ENCODE results near the gene RUSC1.
"Not testable (repeated sequence)": the region's sequence is repeated elsewhere in the genome, so short reads cannot be mapped to it uniquely, and the experiment has no call there.

The RUSC1 gene

GRCh38 chr1:155326631-155327037 is 5.9 kb downstream of the RUSC1 start:
- peak overlapping the region; percentile 8 for H3K4me3 Mint-ChIP-seq
- DNase-seq: no peak
- H3K4me1 Mint-ChIP-seq: peaks cover 32% of the 10 kb centered on the region
- TF ChIP-seq CTCF (IDR thresholded peaks at IDR 0.05): no peak
- no peaks in the 10 kb centered on the region for H3K9me3 Mint-ChIP-seq
- peaks cover 29% of the 10 kb centered on the region for H3K36me3 Mint-ChIP-seq (ENCODE audit: low read depth)
- H3K27me3 Mint-ChIP-seq (ENCODE audit: low read depth, poor library complexity): peaks cover 6% of the 10 kb centered on the region
- no peak overlapping the region for H3K27ac Mint-ChIP-seq

GRCh38 chr1:155327981-155328380 is 7.3 kb downstream of the RUSC1 start:
- peaks cover 29% of the 10 kb centered on the region for H3K36me3 Mint-ChIP-seq (ENCODE audit: low read depth)
- no peak for DNase-seq
- no peak for TF ChIP-seq CTCF (IDR thresholded peaks at IDR 0.05)
- peak overlapping the region; percentile 13 for H3K4me3 Mint-ChIP-seq
- peaks cover 3% of the 10 kb centered on the region for H3K27me3 Mint-ChIP-seq (ENCODE audit: low read depth, poor library complexity)
- peaks cover 22% of the 10 kb centered on the region for H3K4me1 Mint-ChIP-seq
- H3K27ac Mint-ChIP-seq: peak overlapping the region; percentile 48
- H3K9me3 Mint-ChIP-seq: no peaks in the 10 kb centered on the region

GRCh38 chr1:155328856-155329255 is 8.2 kb downstream of the RUSC1 start:
- peaks cover 27% of the 10 kb centered on the region for H3K4me1 Mint-ChIP-seq
- not testable (repeated sequence) for DNase-seq; H3K27ac Mint-ChIP-seq; H3K9me3 Mint-ChIP-seq; H3K27me3 Mint-ChIP-seq (ENCODE audit: low read depth, poor library complexity); H3K4me3 Mint-ChIP-seq
- H3K36me3 Mint-ChIP-seq (ENCODE audit: low read depth): peaks cover 35% of the 10 kb centered on the region

- H3K36me3 Mint-ChIP-seq (ENCODE audit: low read depth): peaks cover 40% of the 10 kb centered on the region
- no peaks in the 10 kb centered on the region for H3K9me3 Mint-ChIP-seq
- H3K27ac Mint-ChIP-seq: peak overlapping the region; percentile 38
- no peak for TF ChIP-seq CTCF (IDR thresholded peaks at IDR 0.05)
- H3K27me3 Mint-ChIP-seq (ENCODE audit: low read depth, poor library complexity): peaks cover 3% of the 10 kb centered on the region
- H3K4me1 Mint-ChIP-seq: peaks cover 31% of the 10 kb centered on the region
- DNase-seq: no peak
- no peak overlapping the region for H3K4me3 Mint-ChIP-seq
Observed at GRCh38 chr1:155329980-155330598, 9.4 kb downstream of the RUSC1 start.

GRCh38 chr1:155334962-155335361 is 14.3 kb downstream of the RUSC1 start:
- Mint-ChIP-seq H3K4me3 (no peak overlapping the region), H3K36me3 (ENCODE audit: low read depth) (peaks cover 66% of the 10 kb centered on the region), H3K27ac (peak overlapping the region; percentile 57), H3K27me3 (ENCODE audit: low read depth, poor library complexity) (peaks cover 3% of the 10 kb centered on the region), H3K9me3 (no peaks in the 10 kb centered on the region), H3K4me1 (peaks cover 10% of the 10 kb centered on the region)
- no peak for DNase-seq
- no peak for TF ChIP-seq CTCF (IDR thresholded peaks at IDR 0.05)

- TF ChIP-seq CTCF (IDR thresholded peaks at IDR 0.05): no peak
Observed at GRCh38 chr1:155339515-155340097, 18.9 kb downstream of the RUSC1 start.

More at GRCh38 chr1:155339515-155340097, 18.9 kb downstream of the RUSC1 start:
- Mint-ChIP-seq H3K27ac (no peak overlapping the region), H3K9me3 (no peaks in the 10 kb centered on the region), H3K27me3 (ENCODE audit: low read depth, poor library complexity) (no peaks in the 10 kb centered on the region), H3K36me3 (ENCODE audit: low read depth) (peaks cover 82% of the 10 kb centered on the region), H3K4me3 (no peak overlapping the region), H3K4me1 (peaks cover 5% of the 10 kb centered on the region)
- no peak for DNase-seq
